Fibroblast of lung (primary cell): ENCODE data around the gene RPL41. TPM values are rescaled to one million over a fixed set of nuclear protein-coding genes. Genes with fewer than 3 reads are reported as not detected.
A peak's percentile ranks its signal among the peaks of the same experiment; 100 is the strongest.

Source experiments
- DNase-seq, 2 donors: peaks; one replicate each; pipeline versions ENCODE4 v3.0.0 to v3.0.0-alpha.2; 2010; ENCODE audit warnings: low read depth in 2 of 2
- H2AFZ ChIP-seq: 2 replicates; pipeline ENCODE4 v1.5.1; 2012; ENCODE audit warnings: low read length, control low read depth, inconsistent platforms
- H3K27ac ChIP-seq: 2 replicates; pipeline ENCODE4 v1.5.1; 2011; ENCODE audit warnings: low read length, control low read depth; ENCODE audit not compliant: insufficient read depth
- H3K27me3 ChIP-seq: 2 replicates; pipeline ENCODE4 v1.5.1; 2011; ENCODE audit warnings: mild to moderate bottlenecking, low read length; ENCODE audit not compliant: control insufficient read depth, insufficient read depth
- H3K36me3 ChIP-seq: 2 replicates; pipeline ENCODE4 v1.5.1; 2011; ENCODE audit warnings: low read length; ENCODE audit not compliant: control insufficient read depth, insufficient read depth
- H3K4me1 ChIP-seq: 2 replicates; pipeline ENCODE4 v1.5.1; 2011; ENCODE audit warnings: low read length; ENCODE audit not compliant: control insufficient read depth, insufficient read depth; ENCODE audit errors: extremely low read depth
- H3K4me2 ChIP-seq: 2 replicates; pipeline ENCODE4 v1.5.1; 2011; ENCODE audit warnings: low read length, control low read depth; ENCODE audit not compliant: insufficient read depth; ENCODE audit errors: extremely low read depth
- H3K4me3 ChIP-seq, 4 experiments: fragments of 200-600 bp in 1 of 4; sonication (generic) in 1 of 4; replicated peaks in 1 of 4; 2 replicates each; pipeline ENCODE4 v1.5.1; 2011 to 2016; ENCODE audit warnings: low read length in 4 of 4, low read depth in 3 of 4, mild to moderate bottlenecking in 3 of 4, control low read depth in 2 of 4, inconsistent platforms in 1 of 4, mixed read lengths in 1 of 4; ENCODE audit not compliant: insufficient read depth in 1 of 4; ENCODE audit errors: control extremely low read depth in 1 of 4
- H3K79me2 ChIP-seq: 2 replicates; pipeline ENCODE4 v1.5.1; 2012; ENCODE audit warnings: mild to moderate bottlenecking, low read length, inconsistent platforms; ENCODE audit not compliant: control insufficient read depth, insufficient read depth
- H3K9ac ChIP-seq: 2 replicates; pipeline ENCODE4 v1.5.1; 2011; ENCODE audit warnings: mild to moderate bottlenecking, low read length, control low read depth; ENCODE audit not compliant: insufficient read depth
- H3K9me3 ChIP-seq: 2 replicates; pipeline ENCODE4 v1.5.1; 2012; ENCODE audit warnings: low read depth, low read length; ENCODE audit not compliant: control insufficient read depth, insufficient read depth
- H4K20me1 ChIP-seq: 2 replicates; pipeline ENCODE4 v1.5.1; 2011; ENCODE audit warnings: low read length; ENCODE audit not compliant: control insufficient read depth, insufficient read depth; ENCODE audit errors: extremely low read depth
- EZH2 ChIP-seq: IDR thresholded peaks from 2 replicates; pipeline ENCODE4 v1.5.1; 2012; ENCODE audit warnings: low read length, control low read depth, mild to moderate bottlenecking; ENCODE audit errors: missing control alignments
- polyA plus RNA-seq, 2 donors: library from polyadenylated mRNA; depleted of rRNA in 1 of 2; stranded (reverse) in 1 of 2; unstranded in 1 of 2; fragments of >200 nt; gene quantifications; 2 replicates each; pipeline ENCODE4 v1.2.1, GENCODE V29; 2011 to 2012; ENCODE audit warnings: missing spikeins in 1 of 2
- total RNA-seq: library from RNA; depleted of rRNA; stranded (reverse); fragments of >200 nt; gene quantifications from 2 replicates; pipeline ENCODE4 v1.2.1, GENCODE V29; 2014
- TF ChIP-seq, protein P1 (sequence below), 2 donors: IDR thresholded peaks in 1 of 2; conservative IDR thresholded peaks in 1 of 2; 1 replicate in 1 of 2; 2 replicates in 1 of 2; pipeline ENCODE4 v1.5.1; 2011 to 2012; ENCODE audit warnings: low read length in 2 of 2, control low read depth in 1 of 2, inconsistent platforms in 1 of 2, low read depth in 1 of 2, mild to moderate bottlenecking in 1 of 2

The RPL41 gene
- total and polyA plus RNA-seq, 2 donors (not counting 1 experiment from before 2014, with no cell fraction given) = 2,664 to 6,961 TPM

DNA sequence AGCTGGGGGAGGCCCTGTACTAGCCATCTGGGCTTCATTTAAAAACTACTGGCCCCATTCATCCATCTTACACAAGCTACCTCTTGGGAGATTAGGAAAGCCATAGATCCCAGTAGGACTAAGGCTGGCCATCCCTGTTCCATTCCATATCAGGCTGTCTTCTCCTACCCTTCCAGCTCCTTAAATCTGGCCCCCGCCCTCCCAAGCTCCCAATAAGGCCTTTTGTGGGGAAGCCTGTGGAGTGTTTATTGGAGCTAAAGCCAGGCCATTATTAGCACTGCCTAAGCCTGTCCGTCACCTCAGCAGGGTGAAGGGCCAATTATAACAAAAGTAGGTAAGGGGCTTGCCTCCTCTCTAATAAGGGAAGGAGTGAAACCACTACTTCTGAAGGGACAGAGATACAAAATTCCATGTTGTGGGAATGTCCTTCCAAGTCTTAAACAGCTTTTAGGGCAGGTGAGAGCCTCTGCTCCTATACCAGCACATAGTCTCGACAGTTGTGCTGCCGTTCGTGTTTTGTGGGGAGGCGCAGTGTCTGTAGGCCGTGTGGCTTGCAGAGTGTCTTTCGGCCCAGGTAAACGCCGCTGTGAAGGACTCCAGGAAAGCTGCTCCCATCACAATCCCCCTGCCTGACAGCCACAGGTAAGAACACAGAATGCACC lies 45.4 kb downstream of the RPL41 start:
- TF ChIP-seq, protein P1, sequence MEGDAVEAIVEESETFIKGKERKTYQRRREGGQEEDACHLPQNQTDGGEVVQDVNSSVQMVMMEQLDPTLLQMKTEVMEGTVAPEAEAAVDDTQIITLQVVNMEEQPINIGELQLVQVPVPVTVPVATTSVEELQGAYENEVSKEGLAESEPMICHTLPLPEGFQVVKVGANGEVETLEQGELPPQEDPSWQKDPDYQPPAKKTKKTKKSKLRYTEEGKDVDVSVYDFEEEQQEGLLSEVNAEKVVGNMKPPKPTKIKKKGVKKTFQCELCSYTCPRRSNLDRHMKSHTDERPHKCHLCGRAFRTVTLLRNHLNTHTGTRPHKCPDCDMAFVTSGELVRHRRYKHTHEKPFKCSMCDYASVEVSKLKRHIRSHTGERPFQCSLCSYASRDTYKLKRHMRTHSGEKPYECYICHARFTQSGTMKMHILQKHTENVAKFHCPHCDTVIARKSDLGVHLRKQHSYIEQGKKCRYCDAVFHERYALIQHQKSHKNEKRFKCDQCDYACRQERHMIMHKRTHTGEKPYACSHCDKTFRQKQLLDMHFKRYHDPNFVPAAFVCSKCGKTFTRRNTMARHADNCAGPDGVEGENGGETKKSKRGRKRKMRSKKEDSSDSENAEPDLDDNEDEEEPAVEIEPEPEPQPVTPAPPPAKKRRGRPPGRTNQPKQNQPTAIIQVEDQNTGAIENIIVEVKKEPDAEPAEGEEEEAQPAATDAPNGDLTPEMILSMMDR (conservative IDR thresholded peaks at IDR 0.05 in 1 of 2, IDR thresholded peaks at IDR 0.05 in 1 of 2; ENCODE audit: low read depth in 1 of 2, low read length in 2 of 2) = no peak
- no peak for TF ChIP-seq EZH2
- H3K4me1 ChIP-seq = peaks cover 14% of the 10 kb centered on the region
- peak overlapping the region; percentile 90 for H3K4me2 ChIP-seq
- peaks cover 34% of the 10 kb centered on the region for H3K36me3 ChIP-seq
- H3K27ac ChIP-seq = no peak overlapping the region
- no peaks in the 10 kb centered on the region for H3K9me3 ChIP-seq
- no peak overlapping the region for H2AFZ ChIP-seq
- H3K27me3 ChIP-seq = no peaks in the 10 kb centered on the region
- peak in 1 of 2 donors; percentile 4 for DNase-seq
- peaks cover 1% of the 10 kb centered on the region for H4K20me1 ChIP-seq
- H3K9ac ChIP-seq = no peak overlapping the region
- H3K4me3 ChIP-seq = peak overlapping the region in 2 of 4 experiments; percentile 67 to 81
- H3K79me2 ChIP-seq = peaks cover 39% of the 10 kb centered on the region

GRCh38 chr12:56162468-56163290 lies 46.2 kb downstream of the RPL41 start:
- Histone ChIP-seq H3K36me3 (peaks cover 36% of the 10 kb centered on the region), H3K4me2 (peak overlapping the region; percentile 23), H3K79me2 (peaks cover 39% of the 10 kb centered on the region)

More at GRCh38 chr12:56162468-56163290, 46.2 kb downstream of the RPL41 start:
- H2AFZ ChIP-seq = no peak overlapping the region
- DNase-seq = peak in 1 of 2 donors; percentile 6
- H3K4me1 ChIP-seq = peaks cover 12% of the 10 kb centered on the region
- H4K20me1 ChIP-seq = peaks cover 1% of the 10 kb centered on the region
- no peaks in the 10 kb centered on the region for H3K9me3 ChIP-seq
- H3K27ac ChIP-seq = no peak overlapping the region
- peak overlapping the region in 1 of 4 experiments; percentile 7 for H3K4me3 ChIP-seq
- H3K9ac ChIP-seq = no peak overlapping the region
- TF ChIP-seq EZH2 = no peak
- TF ChIP-seq, protein P1 (conservative IDR thresholded peaks at IDR 0.05 in 1 of 2, IDR thresholded peaks at IDR 0.05 in 1 of 2; ENCODE audit: low read depth in 1 of 2, low read length in 2 of 2) = no peak
- no peaks in the 10 kb centered on the region for H3K27me3 ChIP-seq
